Endothelial cell of umbilical vein (primary cell): ENCODE results near the gene NCKAP5. TPM values are rescaled to one million over a fixed set of nuclear protein-coding genes. Genes with fewer than 3 reads are reported as not detected.

ENCODE experiments used
- BruUV-seq: library from RNA; stranded (reverse); fragments of 400-500 nt; replicated peaks from 2 replicates; lab custom pipeline; 2021; lab: Mats Ljungman, UMichigan
- CTCF ChIA-PET: fragments of 300-600, 350-600 bp; sonication (Branson Sonifier 250); formaldehyde crosslinking; loops from one replicate; lab custom pipeline; 2021; ENCODE audit warnings: antibody characterized with exemption, inconsistent platforms; lab: Charles Lee
- POLR2A ChIA-PET: fragments of 300-600, 350-600 bp; sonication (Branson Sonifier 250); formaldehyde crosslinking; loops from one replicate; lab custom pipeline; 2021; ENCODE audit warnings: antibody characterized with exemption, inconsistent platforms; lab: Charles Lee
- DNase-seq: peaks from one replicate; pipeline ENCODE4 v3.0.0-alpha.2; 2011; ENCODE audit warnings: low read depth, low spot score
- FAIRE-seq: peaks from 2 replicates; lab custom pipeline; 2011; peaks lifted over from hg19 to GRCh38; lab: Jason Lieb, UNC
- H2AFZ ChIP-seq: 2 replicates; pipeline ENCODE4 v1.6.0; 2012; ENCODE audit warnings: low read depth, low read length, control low read depth, inconsistent platforms
- H3K27ac ChIP-seq: 2 replicates; pipeline ENCODE4 v1.5.1; 2011; ENCODE audit warnings: low read depth, mild to moderate bottlenecking, control low read depth, low read length, moderate library complexity; ENCODE audit not compliant: insufficient read depth
- H3K27me3 ChIP-seq, 2 experiments: 2 replicates each; pipeline versions ENCODE4 v1.6.0 to v1.6.1; 2011; ENCODE audit warnings: low read length in 2 of 2, mixed read lengths in 1 of 2; ENCODE audit not compliant: control insufficient read depth in 2 of 2, insufficient read depth in 2 of 2
- H3K36me3 ChIP-seq, 2 experiments: 2 replicates in 1 of 2; 3 replicates in 1 of 2; pipeline ENCODE4 v1.5.1; 2011; ENCODE audit warnings: low read length in 2 of 2, mild to moderate bottlenecking in 1 of 2, moderate library complexity in 1 of 2; ENCODE audit not compliant: control insufficient read depth in 2 of 2, insufficient read depth in 2 of 2; ENCODE audit errors: extremely low read depth in 1 of 2
- H3K4me1 ChIP-seq: 3 replicates; pipeline ENCODE4 v1.5.1; 2011; ENCODE audit warnings: mild to moderate bottlenecking, low read length; ENCODE audit not compliant: control insufficient read depth, insufficient read depth; ENCODE audit errors: extremely low read depth
- H3K4me2 ChIP-seq: 2 replicates; pipeline ENCODE4 v1.6.1; 2011; ENCODE audit warnings: low read length, control low read depth, mixed read lengths; ENCODE audit not compliant: insufficient read depth
- H3K4me3 ChIP-seq, 3 experiments: fragments of 200-600 bp in 1 of 3; sonication (generic), shearing (Covaris generic) in 1 of 3; replicated peaks in 1 of 3; 2 replicates each; pipeline ENCODE4 v1.5.1; 2011 to 2016; ENCODE audit warnings: control low read depth in 3 of 3, low read length in 3 of 3, mild to moderate bottlenecking in 2 of 3, inconsistent platforms in 1 of 3, low read depth in 1 of 3, moderate library complexity in 1 of 3; ENCODE audit not compliant: insufficient read depth in 1 of 3
- H3K79me2 ChIP-seq: 2 replicates; pipeline ENCODE4 v1.6.0; 2012; ENCODE audit warnings: low read length, inconsistent platforms; ENCODE audit not compliant: control insufficient read depth, insufficient read depth
- H3K9ac ChIP-seq: replicated peaks from 2 replicates; pipeline ENCODE3; 2011; ENCODE audit warnings: low read length, control low read depth; ENCODE audit not compliant: insufficient read depth; ENCODE audit errors: extremely low read depth
- H3K9me1 ChIP-seq: replicated peaks from 3 replicates; pipeline ENCODE4 v1.6.0; 2011; ENCODE audit warnings: mild to moderate bottlenecking, low read length; ENCODE audit not compliant: control insufficient read depth, insufficient read depth; ENCODE audit errors: extremely low read depth
- H3K9me3 ChIP-seq: replicated peaks from 2 replicates; pipeline ENCODE4 v1.5.1; 2012; ENCODE audit warnings: low read length, inconsistent platforms; ENCODE audit not compliant: control insufficient read depth, insufficient read depth
- H4K20me1 ChIP-seq: replicated peaks from 2 replicates; pipeline ENCODE3; 2011; ENCODE audit warnings: mild to moderate bottlenecking, low read length; ENCODE audit not compliant: control insufficient read depth, insufficient read depth; ENCODE audit errors: extremely low read depth
- EZH2 ChIP-seq: IDR thresholded peaks from 2 replicates; pipeline ENCODE4 v1.6.1; 2012; ENCODE audit warnings: borderline replicate concordance, low read depth, mild to moderate bottlenecking, moderate library complexity, low read length, inconsistent platforms; ENCODE audit not compliant: severe bottlenecking
- FOS ChIP-seq: IDR thresholded peaks from 2 replicates; pipeline ENCODE4 v1.6.1; 2011; ENCODE audit warnings: mild to moderate bottlenecking, low read length, moderate library complexity, borderline replicate concordance; ENCODE audit not compliant: insufficient read depth
- GATA2 ChIP-seq: IDR thresholded peaks from 2 replicates; pipeline ENCODE4 v1.7.0; 2011; ENCODE audit warnings: low read depth, mild to moderate bottlenecking, moderate library complexity, mixed read lengths, low read length; ENCODE audit not compliant: insufficient read length, insufficient read depth
- JUN ChIP-seq: IDR thresholded peaks from 2 replicates; pipeline ENCODE4 v1.6.1; 2011; ENCODE audit warnings: borderline replicate concordance, low read depth; ENCODE audit not compliant: insufficient read length, insufficient read depth
- MYC ChIP-seq: IDR thresholded peaks from one replicate; pipeline ENCODE4 v1.6.1; 2011; ENCODE audit warnings: mild to moderate bottlenecking, low read depth, low read length
- POLR2A ChIP-seq: IDR thresholded peaks from 2 replicates; pipeline ENCODE4 v1.6.1; 2012; ENCODE audit warnings: low read depth, mild to moderate bottlenecking, control low read depth, low read length
- POLR2AphosphoS5 ChIP-seq: IDR thresholded peaks from 2 replicates; pipeline ENCODE4 v1.6.1; 2012; ENCODE audit warnings: low read depth, mild to moderate bottlenecking, control low read depth, low read length, moderate library complexity; ENCODE audit not compliant: insufficient read depth
- dilution Hi-C: fragments of 300-500 bp; cut with MboI; formaldehyde crosslinking; loops from one replicate; pipeline ENCODE4 v1.15.0; 2019; ENCODE audit warnings: low sequenced_read_pairs; ENCODE audit not compliant: extremely low pct_ligation_motif_present
- intact Hi-C: fragments of 100-400 bp; cut with micrococcal nuclease; formaldehyde crosslinking; loops from one replicate; pipeline ENCODE4 v1.10.0; 2022
- polyA plus RNA-seq, 4 experiments: library from polyadenylated mRNA; depleted of rRNA in 3 of 4; stranded (reverse) in 3 of 4; unstranded in 1 of 4; fragments of >200 nt; gene quantifications; 2 replicates each; pipeline versions ENCODE4 v1.2.1 to v1.2.3, GENCODE V29; 2011 to 2012; ENCODE audit warnings: missing spikeins in 1 of 4
- total RNA-seq: library from RNA; stranded (reverse); gene quantifications from 2 replicates; pipeline ENCODE4 v1.2.3, GENCODE V29; 2021
- TF ChIP-seq, protein P1 (sequence below), 2 donors: IDR thresholded peaks; 1 replicate in 1 of 2; 2 replicates in 1 of 2; pipeline ENCODE4 v1.5.1; 2011; ENCODE audit warnings: low read length in 2 of 2, mild to moderate bottlenecking in 2 of 2, moderate library complexity in 2 of 2, control low read depth in 1 of 2, inconsistent platforms in 1 of 2, low read depth in 1 of 2; ENCODE audit not compliant: insufficient read depth in 1 of 2; ENCODE audit errors: extremely low read depth in 1 of 2
- TF ChIP-seq, protein P2 (sequence below): IDR thresholded peaks from 2 replicates; pipeline ENCODE4 v1.6.1; 2011; ENCODE audit not compliant: insufficient read depth, insufficient read length

Gene NCKAP5
- total and polyA plus RNA-seq, 2 donors (not counting 3 experiments of a cell fraction or from before 2014, with no cell fraction given): 0.47 to 3.3 TPM

DNA sequence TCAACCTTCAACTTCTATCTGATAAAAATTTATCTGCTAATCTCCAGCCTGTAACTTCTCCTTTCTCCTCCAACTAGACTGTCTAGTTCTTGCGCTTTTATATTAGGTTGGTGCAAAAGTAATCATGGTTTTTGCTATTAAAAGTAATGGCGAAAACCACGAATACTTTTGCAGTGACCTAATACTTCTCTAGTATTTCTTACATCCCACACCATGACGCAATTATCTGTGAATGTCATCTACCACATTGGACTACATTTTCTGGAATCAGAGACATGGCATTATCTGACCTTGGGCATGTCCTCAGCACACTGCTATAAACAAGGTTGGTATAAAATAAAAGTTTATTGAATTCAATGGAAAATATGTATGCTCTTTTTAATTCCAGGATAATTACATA, 528.1 kb downstream of the NCKAP5 start:
- Histone ChIP-seq H3K4me3 (no peak overlapping the region), H3K27ac (no peak overlapping the region), H3K4me1 (no peaks in the 10 kb centered on the region), H2AFZ (no peak overlapping the region), H3K9me1 (no peaks in the 10 kb centered on the region), H3K27me3 (no peaks in the 10 kb centered on the region), H3K4me2 (no peak overlapping the region), H4K20me1 (no peaks in the 10 kb centered on the region), H3K9me3 (no peaks in the 10 kb centered on the region), H3K9ac (no peak overlapping the region), H3K36me3 (no peaks in the 10 kb centered on the region), H3K79me2 (no peaks in the 10 kb centered on the region)
- ChIA-PET CTCF (no interaction called here), POLR2A (no interaction called here)
- TF ChIP-seq, protein P1, sequence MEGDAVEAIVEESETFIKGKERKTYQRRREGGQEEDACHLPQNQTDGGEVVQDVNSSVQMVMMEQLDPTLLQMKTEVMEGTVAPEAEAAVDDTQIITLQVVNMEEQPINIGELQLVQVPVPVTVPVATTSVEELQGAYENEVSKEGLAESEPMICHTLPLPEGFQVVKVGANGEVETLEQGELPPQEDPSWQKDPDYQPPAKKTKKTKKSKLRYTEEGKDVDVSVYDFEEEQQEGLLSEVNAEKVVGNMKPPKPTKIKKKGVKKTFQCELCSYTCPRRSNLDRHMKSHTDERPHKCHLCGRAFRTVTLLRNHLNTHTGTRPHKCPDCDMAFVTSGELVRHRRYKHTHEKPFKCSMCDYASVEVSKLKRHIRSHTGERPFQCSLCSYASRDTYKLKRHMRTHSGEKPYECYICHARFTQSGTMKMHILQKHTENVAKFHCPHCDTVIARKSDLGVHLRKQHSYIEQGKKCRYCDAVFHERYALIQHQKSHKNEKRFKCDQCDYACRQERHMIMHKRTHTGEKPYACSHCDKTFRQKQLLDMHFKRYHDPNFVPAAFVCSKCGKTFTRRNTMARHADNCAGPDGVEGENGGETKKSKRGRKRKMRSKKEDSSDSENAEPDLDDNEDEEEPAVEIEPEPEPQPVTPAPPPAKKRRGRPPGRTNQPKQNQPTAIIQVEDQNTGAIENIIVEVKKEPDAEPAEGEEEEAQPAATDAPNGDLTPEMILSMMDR (IDR thresholded peaks at IDR 0.05; ENCODE audit: extremely low read depth in 1 of 2, insufficient read depth in 1 of 2, low read depth in 1 of 2, low read length in 2 of 2): no peak
- TF ChIP-seq JUN: no peak
- no peak for TF ChIP-seq POLR2AphosphoS5
- TF ChIP-seq, protein P2, sequence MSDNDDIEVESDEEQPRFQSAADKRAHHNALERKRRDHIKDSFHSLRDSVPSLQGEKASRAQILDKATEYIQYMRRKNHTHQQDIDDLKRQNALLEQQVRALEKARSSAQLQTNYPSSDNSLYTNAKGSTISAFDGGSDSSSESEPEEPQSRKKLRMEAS: no peak
- TF ChIP-seq GATA2: no peak
- no peak for TF ChIP-seq POLR2A
- no peak for TF ChIP-seq MYC
- TF ChIP-seq EZH2: no peak
- TF ChIP-seq FOS: no peak
- no peak for FAIRE-seq
- dilution Hi-C loops: no loop called here
- no peak for DNase-seq
- BruUV-seq: no TSS peak
- intact Hi-C loops: no loop called here
